Measurements from ENCODE around the gene SNAPC5.

DNA sequence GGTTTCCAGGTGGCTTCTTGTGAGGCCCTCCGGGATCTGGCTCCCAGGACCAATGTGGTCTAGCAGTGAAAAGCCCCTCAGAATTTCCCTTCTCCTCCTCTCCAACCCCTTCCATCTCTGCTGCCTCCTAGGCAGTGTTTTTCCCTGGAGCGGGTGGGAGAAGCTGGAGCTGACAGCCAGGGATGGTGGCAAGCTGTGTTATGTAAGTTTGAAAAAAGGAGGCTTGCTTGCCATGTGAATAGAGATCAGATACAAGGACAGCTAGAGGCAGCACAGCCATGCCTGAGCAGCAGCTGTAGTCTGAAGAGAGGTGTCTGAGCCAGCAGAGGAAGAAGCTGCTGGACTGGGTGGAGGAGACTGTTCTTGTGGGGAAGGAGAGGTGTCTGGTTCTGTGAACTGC lies 20.6 kb downstream of the SNAPC5 start:
- TF ChIP-seq NFYA (IDR thresholded peaks at IDR 0.05; ENCODE audit: borderline replicate concordance, low read depth, low read length), result no peak
- TF ChIP-seq POLR2A (IDR thresholded peaks at IDR 0.05; ENCODE audit: low read depth, low read length), result no peak
- TF ChIP-seq ZZZ3 (IDR thresholded peaks at IDR 0.05; ENCODE audit: control insufficient read depth, insufficient read length, low read depth), result no peak
- TF ChIP-seq, protein P1, sequence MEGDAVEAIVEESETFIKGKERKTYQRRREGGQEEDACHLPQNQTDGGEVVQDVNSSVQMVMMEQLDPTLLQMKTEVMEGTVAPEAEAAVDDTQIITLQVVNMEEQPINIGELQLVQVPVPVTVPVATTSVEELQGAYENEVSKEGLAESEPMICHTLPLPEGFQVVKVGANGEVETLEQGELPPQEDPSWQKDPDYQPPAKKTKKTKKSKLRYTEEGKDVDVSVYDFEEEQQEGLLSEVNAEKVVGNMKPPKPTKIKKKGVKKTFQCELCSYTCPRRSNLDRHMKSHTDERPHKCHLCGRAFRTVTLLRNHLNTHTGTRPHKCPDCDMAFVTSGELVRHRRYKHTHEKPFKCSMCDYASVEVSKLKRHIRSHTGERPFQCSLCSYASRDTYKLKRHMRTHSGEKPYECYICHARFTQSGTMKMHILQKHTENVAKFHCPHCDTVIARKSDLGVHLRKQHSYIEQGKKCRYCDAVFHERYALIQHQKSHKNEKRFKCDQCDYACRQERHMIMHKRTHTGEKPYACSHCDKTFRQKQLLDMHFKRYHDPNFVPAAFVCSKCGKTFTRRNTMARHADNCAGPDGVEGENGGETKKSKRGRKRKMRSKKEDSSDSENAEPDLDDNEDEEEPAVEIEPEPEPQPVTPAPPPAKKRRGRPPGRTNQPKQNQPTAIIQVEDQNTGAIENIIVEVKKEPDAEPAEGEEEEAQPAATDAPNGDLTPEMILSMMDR (IDR thresholded peaks at IDR 0.05 in 2 of 3, conservative IDR thresholded peaks at IDR 0.05 in 1 of 3; ENCODE audit: control insufficient read depth in 2 of 3, extremely low read depth in 1 of 3, insufficient read depth in 1 of 3, low read depth in 3 of 3, low read length in 3 of 3), result no peak
- no peak for TF ChIP-seq MXI1 (IDR thresholded peaks at IDR 0.05; ENCODE audit: low read depth, low read length)
- TF ChIP-seq, protein P2, sequence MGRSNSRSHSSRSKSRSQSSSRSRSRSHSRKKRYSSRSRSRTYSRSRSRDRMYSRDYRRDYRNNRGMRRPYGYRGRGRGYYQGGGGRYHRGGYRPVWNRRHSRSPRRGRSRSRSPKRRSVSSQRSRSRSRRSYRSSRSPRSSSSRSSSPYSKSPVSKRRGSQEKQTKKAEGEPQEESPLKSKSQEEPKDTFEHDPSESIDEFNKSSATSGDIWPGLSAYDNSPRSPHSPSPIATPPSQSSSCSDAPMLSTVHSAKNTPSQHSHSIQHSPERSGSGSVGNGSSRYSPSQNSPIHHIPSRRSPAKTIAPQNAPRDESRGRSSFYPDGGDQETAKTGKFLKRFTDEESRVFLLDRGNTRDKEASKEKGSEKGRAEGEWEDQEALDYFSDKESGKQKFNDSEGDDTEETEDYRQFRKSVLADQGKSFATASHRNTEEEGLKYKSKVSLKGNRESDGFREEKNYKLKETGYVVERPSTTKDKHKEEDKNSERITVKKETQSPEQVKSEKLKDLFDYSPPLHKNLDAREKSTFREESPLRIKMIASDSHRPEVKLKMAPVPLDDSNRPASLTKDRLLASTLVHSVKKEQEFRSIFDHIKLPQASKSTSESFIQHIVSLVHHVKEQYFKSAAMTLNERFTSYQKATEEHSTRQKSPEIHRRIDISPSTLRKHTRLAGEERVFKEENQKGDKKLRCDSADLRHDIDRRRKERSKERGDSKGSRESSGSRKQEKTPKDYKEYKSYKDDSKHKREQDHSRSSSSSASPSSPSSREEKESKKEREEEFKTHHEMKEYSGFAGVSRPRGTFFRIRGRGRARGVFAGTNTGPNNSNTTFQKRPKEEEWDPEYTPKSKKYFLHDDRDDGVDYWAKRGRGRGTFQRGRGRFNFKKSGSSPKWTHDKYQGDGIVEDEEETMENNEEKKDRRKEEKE (IDR thresholded peaks at IDR 0.05), result no peak
- no peak for TF ChIP-seq POLR2AphosphoS5 (IDR thresholded peaks at IDR 0.05; ENCODE audit: low read length)
- TF ChIP-seq ZSCAN29 (IDR thresholded peaks at IDR 0.05), result no peak
- no peak for TF ChIP-seq RCOR1 (conservative IDR thresholded peaks at IDR 0.05; ENCODE audit: low read depth, low read length)

Measured in GM12878 (cell line).